Measurements from ENCODE around the gene PTGFRN. TPM values are rescaled to one million over a fixed set of nuclear protein-coding genes. Genes with fewer than 3 reads are reported as not detected.

The PTGFRN gene
- polyA plus RNA-seq, 1 donor (not counting 4 experiments of a cell fraction or from before 2014, with no cell fraction given) = 177 TPM

GRCh38 chr1:116994411-116994810 is 84.7 kb downstream of the PTGFRN start:
- no peak overlapping the region for H3K4me2 ChIP-seq (ENCODE audit: control insufficient read depth, extremely low read depth, insufficient read depth, low read depth, low read length)
- dilution Hi-C loops (cut with MboI; ENCODE audit: extremely low pct_ligation_motif_present, low sequenced_read_pairs) = no loop called here
- H3K4me3 ChIP-seq (ENCODE audit: control insufficient read depth in 2 of 3, extremely low read depth in 1 of 3, insufficient read depth in 2 of 3, low read depth in 1 of 3, low read length in 3 of 3) = no peak overlapping the region
- H3K79me2 ChIP-seq (ENCODE audit: control insufficient read depth, insufficient read depth, low read length) = no peaks in the 10 kb centered on the region
- peaks cover 15% of the 10 kb centered on the region for H3K4me1 ChIP-seq (ENCODE audit: control insufficient read depth, extremely low read depth, insufficient read depth, low read length)
- TF ChIP-seq CTCF (optimal IDR thresholded peaks at IDR 0.05 in 1 of 3, IDR thresholded peaks at IDR 0.05 in 1 of 3, conservative IDR thresholded peaks at IDR 0.05 in 1 of 3; ENCODE audit: extremely low read depth in 1 of 3, insufficient read depth in 2 of 3, low read length in 3 of 3) = no peak
- TF ChIP-seq EZH2 (IDR thresholded peaks at IDR 0.05; ENCODE audit: low read length) = no peak
- DNase-seq (ENCODE audit: low read depth, low spot score) (no peak), FAIRE-seq (no peak)
- H3K27me3 ChIP-seq (ENCODE audit: control insufficient read depth, extremely low read depth, insufficient read depth, low read length) = no peaks in the 10 kb centered on the region
- no peaks in the 10 kb centered on the region for H4K20me1 ChIP-seq (ENCODE audit: control insufficient read depth, extremely low read depth, insufficient read depth, low read length)
- no peaks in the 10 kb centered on the region for H3K9me3 ChIP-seq (ENCODE audit: control insufficient read depth, low read depth, low read length)
- no peak overlapping the region for H3K27ac ChIP-seq (ENCODE audit: control insufficient read depth, insufficient read depth, low read length)
- no peak overlapping the region for H3K9ac ChIP-seq (ENCODE audit: control insufficient read depth, extremely low read depth, insufficient read depth, low read length)
- no peaks in the 10 kb centered on the region for H3K9me1 ChIP-seq (ENCODE audit: control insufficient read depth, extremely low read depth, insufficient read depth, low read length)
- H3K36me3 ChIP-seq (ENCODE audit: control insufficient read depth in 2 of 2, extremely low read depth in 1 of 2, insufficient read depth in 2 of 2, low read length in 2 of 2) = peaks cover 18 to 19% of the 10 kb centered on the region in 2 experiments
- no peak overlapping the region for H2AFZ ChIP-seq (ENCODE audit: control insufficient read depth, low read length)

- no peaks in the 10 kb centered on the region for H3K79me2 ChIP-seq (ENCODE audit: control insufficient read depth, insufficient read depth, low read length)
- no peaks in the 10 kb centered on the region for H3K9me3 ChIP-seq (ENCODE audit: control insufficient read depth, low read depth, low read length)
- H3K9ac ChIP-seq (ENCODE audit: control insufficient read depth, extremely low read depth, insufficient read depth, low read length) = no peak overlapping the region
- no peaks in the 10 kb centered on the region for H3K9me1 ChIP-seq (ENCODE audit: control insufficient read depth, extremely low read depth, insufficient read depth, low read length)
- TF ChIP-seq CTCF (optimal IDR thresholded peaks at IDR 0.05 in 1 of 3, IDR thresholded peaks at IDR 0.05 in 1 of 3, conservative IDR thresholded peaks at IDR 0.05 in 1 of 3; ENCODE audit: extremely low read depth in 1 of 3, insufficient read depth in 2 of 3, low read length in 3 of 3) (no peak), EZH2 (IDR thresholded peaks at IDR 0.05; ENCODE audit: low read length) (no peak)
- H3K36me3 ChIP-seq (ENCODE audit: control insufficient read depth in 2 of 2, extremely low read depth in 1 of 2, insufficient read depth in 2 of 2, low read length in 2 of 2) = peaks cover 0 to 5% of the 10 kb centered on the region in 2 experiments
- dilution Hi-C loops (cut with MboI; ENCODE audit: extremely low pct_ligation_motif_present, low sequenced_read_pairs) = no loop called here
- H3K27ac ChIP-seq (ENCODE audit: control insufficient read depth, insufficient read depth, low read length) = no peak overlapping the region
- DNase-seq (ENCODE audit: low read depth, low spot score) = no peak
- no peak overlapping the region for H2AFZ ChIP-seq (ENCODE audit: control insufficient read depth, low read length)
- H3K4me3 ChIP-seq (ENCODE audit: control insufficient read depth in 2 of 3, extremely low read depth in 1 of 3, insufficient read depth in 2 of 3, low read depth in 1 of 3, low read length in 3 of 3) = no peak overlapping the region
- H4K20me1 ChIP-seq (ENCODE audit: control insufficient read depth, extremely low read depth, insufficient read depth, low read length) = no peaks in the 10 kb centered on the region
- no peaks in the 10 kb centered on the region for H3K27me3 ChIP-seq (ENCODE audit: control insufficient read depth, extremely low read depth, insufficient read depth, low read length)
- no peak for FAIRE-seq
- H3K4me1 ChIP-seq (ENCODE audit: control insufficient read depth, extremely low read depth, insufficient read depth, low read length) = peaks cover 17% of the 10 kb centered on the region
- H3K4me2 ChIP-seq (ENCODE audit: control insufficient read depth, extremely low read depth, insufficient read depth, low read depth, low read length) = no peak overlapping the region
Measured at GRCh38 chr1:116997066-116997465, 87.3 kb downstream of the PTGFRN start.

Measured in keratinocyte (primary cell).